ENCODE measurements around the gene ATF5. TPM values are rescaled to one million over a fixed set of nuclear protein-coding genes. Genes with fewer than 3 reads are reported as not detected.

ATF5 gene
- total RNA-seq, 1 donor from 2014 or later, result 20.1 TPM

DNA sequence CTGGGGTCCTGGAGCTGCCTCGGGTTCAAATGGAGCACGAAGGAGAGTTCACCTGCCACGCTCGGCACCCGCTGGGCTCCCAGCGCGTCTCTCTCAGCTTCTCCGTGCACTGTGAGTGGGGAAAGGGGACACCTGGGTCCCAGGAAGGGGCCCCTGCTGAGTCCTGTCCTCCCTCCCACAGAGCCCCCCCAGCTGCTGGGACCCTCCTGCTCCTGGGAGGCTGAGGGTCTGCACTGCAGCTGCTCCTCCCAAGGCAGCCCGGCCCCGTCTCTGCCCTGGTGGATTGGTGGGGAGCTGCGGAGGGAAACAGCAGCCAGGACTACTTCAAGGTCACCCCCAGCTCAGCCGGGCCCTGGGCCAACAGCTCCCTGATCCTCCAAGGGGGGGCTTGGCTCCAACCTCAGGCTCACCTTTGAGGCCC is 43.0 kb downstream of the ATF5 start:
- Mint-ChIP-seq H3K9me3 (ENCODE audit: unreplicated experiment) (no peaks in the 10 kb centered on the region), H3K27me3 (ENCODE audit: unreplicated experiment) (no peaks in the 10 kb centered on the region), H3K4me1 (ENCODE audit: unreplicated experiment) (no peaks in the 10 kb centered on the region), H3K4me3 (ENCODE audit: unreplicated experiment) (no peak overlapping the region), H3K27ac (ENCODE audit: unreplicated experiment) (no peak overlapping the region), H3K36me3 (ENCODE audit: unreplicated experiment) (no peaks in the 10 kb centered on the region)
- DNase-seq (ENCODE audit: extremely low spot score, unreplicated experiment), result no peak
- TF ChIP-seq, protein P1, sequence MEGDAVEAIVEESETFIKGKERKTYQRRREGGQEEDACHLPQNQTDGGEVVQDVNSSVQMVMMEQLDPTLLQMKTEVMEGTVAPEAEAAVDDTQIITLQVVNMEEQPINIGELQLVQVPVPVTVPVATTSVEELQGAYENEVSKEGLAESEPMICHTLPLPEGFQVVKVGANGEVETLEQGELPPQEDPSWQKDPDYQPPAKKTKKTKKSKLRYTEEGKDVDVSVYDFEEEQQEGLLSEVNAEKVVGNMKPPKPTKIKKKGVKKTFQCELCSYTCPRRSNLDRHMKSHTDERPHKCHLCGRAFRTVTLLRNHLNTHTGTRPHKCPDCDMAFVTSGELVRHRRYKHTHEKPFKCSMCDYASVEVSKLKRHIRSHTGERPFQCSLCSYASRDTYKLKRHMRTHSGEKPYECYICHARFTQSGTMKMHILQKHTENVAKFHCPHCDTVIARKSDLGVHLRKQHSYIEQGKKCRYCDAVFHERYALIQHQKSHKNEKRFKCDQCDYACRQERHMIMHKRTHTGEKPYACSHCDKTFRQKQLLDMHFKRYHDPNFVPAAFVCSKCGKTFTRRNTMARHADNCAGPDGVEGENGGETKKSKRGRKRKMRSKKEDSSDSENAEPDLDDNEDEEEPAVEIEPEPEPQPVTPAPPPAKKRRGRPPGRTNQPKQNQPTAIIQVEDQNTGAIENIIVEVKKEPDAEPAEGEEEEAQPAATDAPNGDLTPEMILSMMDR (IDR thresholded peaks at IDR 0.05), result no peak

DNA sequence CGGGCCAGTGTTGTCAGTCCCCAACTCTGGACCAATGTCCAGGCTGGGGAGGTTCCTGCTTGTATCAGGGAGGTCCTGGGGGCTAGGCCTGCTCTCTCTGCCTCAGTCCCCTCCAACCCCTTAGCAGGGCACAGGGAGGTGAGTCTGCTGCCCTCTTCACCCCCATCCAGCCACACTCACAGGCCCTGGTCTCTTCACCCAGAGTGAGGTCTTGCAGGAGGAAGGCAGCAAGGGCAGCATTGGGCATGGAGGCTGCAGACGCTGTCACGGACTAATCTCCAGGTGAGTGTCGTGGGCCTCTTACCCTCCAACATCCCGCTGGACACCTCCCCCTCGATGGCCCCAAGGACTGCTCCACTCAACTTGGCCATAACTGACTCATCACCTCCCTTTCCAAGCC is 43.8 kb downstream of the ATF5 start:
- H3K4me3 Mint-ChIP-seq (ENCODE audit: unreplicated experiment), result no peak overlapping the region
- H3K27ac Mint-ChIP-seq (ENCODE audit: unreplicated experiment), result no peak overlapping the region
- H3K36me3 Mint-ChIP-seq (ENCODE audit: unreplicated experiment), result no peaks in the 10 kb centered on the region
- no peaks in the 10 kb centered on the region for H3K27me3 Mint-ChIP-seq (ENCODE audit: unreplicated experiment)
- H3K9me3 Mint-ChIP-seq (ENCODE audit: unreplicated experiment), result no peaks in the 10 kb centered on the region
- no peak for DNase-seq (ENCODE audit: extremely low spot score, unreplicated experiment)
- H3K4me1 Mint-ChIP-seq (ENCODE audit: unreplicated experiment), result no peaks in the 10 kb centered on the region
- TF ChIP-seq, protein P1 (IDR thresholded peaks at IDR 0.05), result no peak

DNA sequence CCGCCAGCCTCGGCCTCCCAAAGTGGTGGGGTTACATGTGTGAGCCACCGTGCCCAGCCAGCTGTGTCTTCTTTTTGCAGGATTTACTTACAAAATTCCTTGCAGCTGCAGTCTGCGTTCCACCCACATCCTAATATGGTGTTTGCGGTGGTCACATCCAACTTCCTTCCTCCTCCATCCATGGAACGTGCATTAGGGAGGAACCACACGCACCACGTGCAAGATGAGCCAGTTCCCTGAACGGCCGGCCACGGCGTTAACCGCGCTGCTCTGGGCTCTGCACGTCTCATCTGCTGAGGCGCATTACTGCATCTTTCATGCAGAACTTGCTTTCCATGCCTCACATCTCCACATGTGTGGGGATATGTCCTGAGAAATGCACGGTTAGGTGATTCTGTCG is 45.0 kb downstream of the ATF5 start:
- no peaks in the 10 kb centered on the region for H3K27me3 Mint-ChIP-seq (ENCODE audit: unreplicated experiment)
- no peaks in the 10 kb centered on the region for H3K36me3 Mint-ChIP-seq (ENCODE audit: unreplicated experiment)
- no peaks in the 10 kb centered on the region for H3K4me1 Mint-ChIP-seq (ENCODE audit: unreplicated experiment)
- TF ChIP-seq, protein P1 (IDR thresholded peaks at IDR 0.05), result no peak
- no peak overlapping the region for H3K4me3 Mint-ChIP-seq (ENCODE audit: unreplicated experiment)
- H3K27ac Mint-ChIP-seq (ENCODE audit: unreplicated experiment), result no peak overlapping the region
- DNase-seq (ENCODE audit: extremely low spot score, unreplicated experiment), result no peak
- H3K9me3 Mint-ChIP-seq (ENCODE audit: unreplicated experiment), result no peaks in the 10 kb centered on the region

DNA sequence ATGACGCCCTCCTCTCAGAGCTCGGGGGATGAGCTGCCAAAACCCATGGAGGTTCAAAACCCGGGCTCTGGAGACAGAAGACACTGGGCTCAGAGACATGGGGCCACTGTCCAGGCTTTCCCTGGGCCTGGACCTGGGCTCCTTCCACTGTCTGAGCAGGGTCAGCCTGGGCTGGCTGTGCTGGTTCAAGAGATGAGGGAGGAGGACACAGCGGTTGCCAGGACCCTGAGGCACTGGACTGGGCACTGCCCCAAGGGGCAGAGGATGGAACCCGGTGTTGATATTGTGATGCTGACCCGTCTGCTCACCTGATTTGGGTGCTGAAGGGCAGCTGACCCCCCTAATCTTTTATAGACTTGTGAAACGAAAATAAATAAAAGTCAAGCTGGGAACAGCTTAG is 46.0 kb downstream of the ATF5 start:
- no peaks in the 10 kb centered on the region for H3K4me1 Mint-ChIP-seq (ENCODE audit: unreplicated experiment)
- H3K9me3 Mint-ChIP-seq (ENCODE audit: unreplicated experiment), result no peaks in the 10 kb centered on the region
- no peaks in the 10 kb centered on the region for H3K27me3 Mint-ChIP-seq (ENCODE audit: unreplicated experiment)
- no peaks in the 10 kb centered on the region for H3K36me3 Mint-ChIP-seq (ENCODE audit: unreplicated experiment)
- TF ChIP-seq, protein P1 (IDR thresholded peaks at IDR 0.05), result no peak
- no peak overlapping the region for H3K27ac Mint-ChIP-seq (ENCODE audit: unreplicated experiment)
- no peak for DNase-seq (ENCODE audit: extremely low spot score, unreplicated experiment)
- no peak overlapping the region for H3K4me3 Mint-ChIP-seq (ENCODE audit: unreplicated experiment)

DNA sequence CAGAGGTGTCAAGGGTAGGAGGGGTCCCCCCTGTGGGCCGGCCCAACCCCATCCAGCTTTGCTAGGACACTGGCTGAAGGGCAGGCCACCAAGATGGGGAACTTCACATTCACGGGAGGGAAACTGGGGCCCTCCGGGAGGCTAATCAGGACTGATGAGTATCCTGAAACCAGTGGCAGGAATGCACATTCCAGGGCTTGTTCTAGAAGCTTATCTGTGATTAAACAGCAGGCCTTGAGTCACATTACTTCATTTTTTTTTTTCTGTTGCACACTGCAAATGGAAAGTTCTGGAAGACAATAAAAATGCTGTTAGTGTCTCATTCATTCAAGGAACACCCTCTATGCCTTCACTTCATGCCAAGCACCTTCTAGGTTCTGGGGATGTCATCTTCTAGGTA is 47.5 kb downstream of the ATF5 start:
- Mint-ChIP-seq H3K36me3 (ENCODE audit: unreplicated experiment) (peaks cover 1% of the 10 kb centered on the region), H3K27me3 (ENCODE audit: unreplicated experiment) (no peaks in the 10 kb centered on the region), H3K9me3 (ENCODE audit: unreplicated experiment) (no peaks in the 10 kb centered on the region), H3K4me1 (ENCODE audit: unreplicated experiment) (no peaks in the 10 kb centered on the region), H3K27ac (ENCODE audit: unreplicated experiment) (no peak overlapping the region), H3K4me3 (ENCODE audit: unreplicated experiment) (no peak overlapping the region)
- DNase-seq (ENCODE audit: extremely low spot score, unreplicated experiment), result no peak
- TF ChIP-seq, protein P1 (IDR thresholded peaks at IDR 0.05), result no peak

All from osteocyte (in vitro differentiated cells).